Fibroblast of lung (primary cell): ENCODE data around the gene ERCC6L2. TPM values are rescaled to one million over a fixed set of nuclear protein-coding genes. Genes with fewer than 3 reads are reported as not detected.

ENCODE experiments used
- DNase-seq, 2 donors: peaks; one replicate each; pipeline versions ENCODE4 v3.0.0 to v3.0.0-alpha.2; 2010; ENCODE audit warnings: low read depth in 2 of 2
- H2AFZ ChIP-seq: 2 replicates; pipeline ENCODE4 v1.5.1; 2012; ENCODE audit warnings: low read length, control low read depth, inconsistent platforms
- H3K27ac ChIP-seq: 2 replicates; pipeline ENCODE4 v1.5.1; 2011; ENCODE audit warnings: low read length, control low read depth; ENCODE audit not compliant: insufficient read depth
- H3K27me3 ChIP-seq: 2 replicates; pipeline ENCODE4 v1.5.1; 2011; ENCODE audit warnings: mild to moderate bottlenecking, low read length; ENCODE audit not compliant: control insufficient read depth, insufficient read depth
- H3K36me3 ChIP-seq: 2 replicates; pipeline ENCODE4 v1.5.1; 2011; ENCODE audit warnings: low read length; ENCODE audit not compliant: control insufficient read depth, insufficient read depth
- H3K4me1 ChIP-seq: 2 replicates; pipeline ENCODE4 v1.5.1; 2011; ENCODE audit warnings: low read length; ENCODE audit not compliant: control insufficient read depth, insufficient read depth; ENCODE audit errors: extremely low read depth
- H3K4me2 ChIP-seq: 2 replicates; pipeline ENCODE4 v1.5.1; 2011; ENCODE audit warnings: low read length, control low read depth; ENCODE audit not compliant: insufficient read depth; ENCODE audit errors: extremely low read depth
- H3K4me3 ChIP-seq, 4 experiments: fragments of 200-600 bp in 1 of 4; sonication (generic) in 1 of 4; replicated peaks in 1 of 4; 2 replicates each; pipeline ENCODE4 v1.5.1; 2011 to 2016; ENCODE audit warnings: low read length in 4 of 4, low read depth in 3 of 4, mild to moderate bottlenecking in 3 of 4, control low read depth in 2 of 4, inconsistent platforms in 1 of 4, mixed read lengths in 1 of 4; ENCODE audit not compliant: insufficient read depth in 1 of 4; ENCODE audit errors: control extremely low read depth in 1 of 4
- H3K79me2 ChIP-seq: 2 replicates; pipeline ENCODE4 v1.5.1; 2012; ENCODE audit warnings: mild to moderate bottlenecking, low read length, inconsistent platforms; ENCODE audit not compliant: control insufficient read depth, insufficient read depth
- H3K9ac ChIP-seq: 2 replicates; pipeline ENCODE4 v1.5.1; 2011; ENCODE audit warnings: mild to moderate bottlenecking, low read length, control low read depth; ENCODE audit not compliant: insufficient read depth
- H3K9me3 ChIP-seq: 2 replicates; pipeline ENCODE4 v1.5.1; 2012; ENCODE audit warnings: low read depth, low read length; ENCODE audit not compliant: control insufficient read depth, insufficient read depth
- H4K20me1 ChIP-seq: 2 replicates; pipeline ENCODE4 v1.5.1; 2011; ENCODE audit warnings: low read length; ENCODE audit not compliant: control insufficient read depth, insufficient read depth; ENCODE audit errors: extremely low read depth
- EZH2 ChIP-seq: IDR thresholded peaks from 2 replicates; pipeline ENCODE4 v1.5.1; 2012; ENCODE audit warnings: low read length, control low read depth, mild to moderate bottlenecking; ENCODE audit errors: missing control alignments
- polyA plus RNA-seq, 2 donors: library from polyadenylated mRNA; depleted of rRNA in 1 of 2; stranded (reverse) in 1 of 2; unstranded in 1 of 2; fragments of >200 nt; gene quantifications; 2 replicates each; pipeline ENCODE4 v1.2.1, GENCODE V29; 2011 to 2012; ENCODE audit warnings: missing spikeins in 1 of 2
- total RNA-seq: library from RNA; depleted of rRNA; stranded (reverse); fragments of >200 nt; gene quantifications from 2 replicates; pipeline ENCODE4 v1.2.1, GENCODE V29; 2014
- TF ChIP-seq, protein P1 (sequence below), 2 donors: IDR thresholded peaks in 1 of 2; conservative IDR thresholded peaks in 1 of 2; 1 replicate in 1 of 2; 2 replicates in 1 of 2; pipeline ENCODE4 v1.5.1; 2011 to 2012; ENCODE audit warnings: low read length in 2 of 2, control low read depth in 1 of 2, inconsistent platforms in 1 of 2, low read depth in 1 of 2, mild to moderate bottlenecking in 1 of 2

The ERCC6L2 gene
- total and polyA plus RNA-seq, 2 donors (not counting 1 experiment from before 2014, with no cell fraction given): 45.0 to 117 TPM

DNA sequence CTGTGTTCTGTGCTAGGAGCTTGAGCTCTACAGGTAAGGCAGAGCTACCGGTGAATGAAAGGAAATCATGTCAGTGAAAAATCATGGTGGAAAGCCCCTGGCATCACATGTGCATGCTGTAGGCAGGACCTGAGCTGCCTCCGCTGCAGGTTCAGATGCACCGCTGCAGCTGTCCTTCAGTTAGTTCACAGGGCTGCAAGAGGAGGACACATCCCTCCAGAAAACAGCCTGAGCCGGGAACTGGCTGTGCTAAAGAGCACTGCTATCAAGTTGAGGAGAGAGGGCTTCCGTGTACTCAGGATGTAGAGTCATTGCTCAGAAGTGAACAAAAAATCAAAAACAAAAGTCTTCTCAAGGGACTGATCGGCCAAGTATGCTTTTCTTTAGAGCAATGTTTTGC is 138.6 kb downstream of the ERCC6L2 start:
- H3K27me3 ChIP-seq: no peaks in the 10 kb centered on the region
- no peaks in the 10 kb centered on the region for H4K20me1 ChIP-seq
- DNase-seq: no peak
- H3K36me3 ChIP-seq: no peaks in the 10 kb centered on the region
- no peaks in the 10 kb centered on the region for H3K9me3 ChIP-seq
- H3K4me3 ChIP-seq: no peak overlapping the region
- H3K4me2 ChIP-seq: no peak overlapping the region
- no peaks in the 10 kb centered on the region for H3K79me2 ChIP-seq
- TF ChIP-seq, protein P1, sequence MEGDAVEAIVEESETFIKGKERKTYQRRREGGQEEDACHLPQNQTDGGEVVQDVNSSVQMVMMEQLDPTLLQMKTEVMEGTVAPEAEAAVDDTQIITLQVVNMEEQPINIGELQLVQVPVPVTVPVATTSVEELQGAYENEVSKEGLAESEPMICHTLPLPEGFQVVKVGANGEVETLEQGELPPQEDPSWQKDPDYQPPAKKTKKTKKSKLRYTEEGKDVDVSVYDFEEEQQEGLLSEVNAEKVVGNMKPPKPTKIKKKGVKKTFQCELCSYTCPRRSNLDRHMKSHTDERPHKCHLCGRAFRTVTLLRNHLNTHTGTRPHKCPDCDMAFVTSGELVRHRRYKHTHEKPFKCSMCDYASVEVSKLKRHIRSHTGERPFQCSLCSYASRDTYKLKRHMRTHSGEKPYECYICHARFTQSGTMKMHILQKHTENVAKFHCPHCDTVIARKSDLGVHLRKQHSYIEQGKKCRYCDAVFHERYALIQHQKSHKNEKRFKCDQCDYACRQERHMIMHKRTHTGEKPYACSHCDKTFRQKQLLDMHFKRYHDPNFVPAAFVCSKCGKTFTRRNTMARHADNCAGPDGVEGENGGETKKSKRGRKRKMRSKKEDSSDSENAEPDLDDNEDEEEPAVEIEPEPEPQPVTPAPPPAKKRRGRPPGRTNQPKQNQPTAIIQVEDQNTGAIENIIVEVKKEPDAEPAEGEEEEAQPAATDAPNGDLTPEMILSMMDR (conservative IDR thresholded peaks at IDR 0.05 in 1 of 2, IDR thresholded peaks at IDR 0.05 in 1 of 2; ENCODE audit: low read depth in 1 of 2, low read length in 2 of 2): no peak
- no peak for TF ChIP-seq EZH2
- no peak overlapping the region for H3K9ac ChIP-seq
- H3K4me1 ChIP-seq: no peaks in the 10 kb centered on the region
- no peak overlapping the region for H2AFZ ChIP-seq
- no peak overlapping the region for H3K27ac ChIP-seq

DNA sequence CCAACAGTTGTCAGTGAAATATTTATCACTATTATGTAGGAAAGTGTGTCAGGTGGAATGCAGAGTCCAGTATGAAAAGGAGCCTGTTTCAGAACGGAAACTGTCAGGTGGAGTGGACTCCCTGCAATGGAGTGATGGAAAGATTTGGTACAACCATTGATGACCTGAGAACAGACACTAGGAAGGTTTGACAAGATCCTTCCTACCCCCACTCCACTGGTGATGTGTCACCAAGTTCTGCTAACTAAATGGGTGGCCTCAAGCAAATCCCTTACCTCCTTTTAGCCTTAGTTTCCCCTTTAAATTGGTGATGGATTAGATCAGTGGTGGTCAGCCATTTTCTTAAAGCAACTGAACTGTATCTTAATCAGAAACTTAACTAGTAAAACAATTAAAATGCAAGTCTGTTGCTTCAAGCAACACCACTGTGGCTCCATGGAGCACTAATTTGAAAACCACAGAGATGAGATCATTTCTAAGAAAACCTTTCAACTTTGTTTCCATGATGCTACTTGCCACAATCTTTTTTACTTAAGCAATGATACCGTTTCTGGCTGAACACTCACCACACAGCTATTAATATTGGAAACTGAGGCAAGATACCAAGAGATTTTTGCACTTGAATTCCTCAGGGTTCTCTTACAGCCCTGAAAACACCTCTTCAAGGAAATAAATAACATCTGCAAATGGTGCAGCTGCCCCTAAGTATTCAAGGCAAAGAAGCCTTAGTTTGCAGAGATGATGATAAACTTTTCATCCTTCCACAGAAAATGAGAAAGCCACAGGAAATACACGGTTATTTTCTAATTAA is 140.6 kb downstream of the ERCC6L2 start:
- Histone ChIP-seq H2AFZ (no peak overlapping the region), H4K20me1 (no peaks in the 10 kb centered on the region), H3K27me3 (peaks cover 11% of the 10 kb centered on the region), H3K4me2 (no peak overlapping the region), H3K27ac (no peak overlapping the region), H3K9ac (no peak overlapping the region), H3K4me3 (no peak overlapping the region), H3K4me1 (no peaks in the 10 kb centered on the region), H3K9me3 (no peaks in the 10 kb centered on the region), H3K36me3 (no peaks in the 10 kb centered on the region), H3K79me2 (no peaks in the 10 kb centered on the region)
- DNase-seq: peak in 1 of 2 donors; percentile 73
- TF ChIP-seq, protein P1 (conservative IDR thresholded peaks at IDR 0.05 in 1 of 2, IDR thresholded peaks at IDR 0.05 in 1 of 2; ENCODE audit: low read depth in 1 of 2, low read length in 2 of 2): no peak
- TF ChIP-seq EZH2: no peak
